Motor neuron (in vitro differentiated cells): ENCODE measurements around the gene PCSK4. TPM values are rescaled to one million over a fixed set of nuclear protein-coding genes. Genes with fewer than 3 reads are reported as not detected.
"Not testable (repeated sequence)": the region's sequence is repeated elsewhere in the genome, so short reads cannot be mapped to it uniquely, and the experiment has no call there.

Experiments used
- ATAC-seq, 8 experiments: fragments of 200-7000 bp; cut with Tn5 transposase; replicated peaks in 6 of 8; 2 replicates each; pipeline ENCODE4 v1.8.0; 2021; ENCODE audit warnings: mild to moderate bottlenecking in 8 of 8, moderate library complexity in 8 of 8
- H3K27ac ChIP-seq, 2 donors: fragments of 250-450 bp; sonication (Bioruptor Pico); 2 replicates each; pipeline ENCODE4 v1.9.0; 2021; ENCODE audit warnings: antibody characterized with exemption in 2 of 2, mild to moderate bottlenecking in 2 of 2, moderate library complexity in 1 of 2
- H3K4me1 ChIP-seq, 2 donors: fragments of 250-450 bp; sonication (Bioruptor Pico); replicated peaks in 1 of 2; 2 replicates each; pipeline ENCODE4 v1.6.1; 2021; ENCODE audit warnings: antibody characterized with exemption in 2 of 2, mild to moderate bottlenecking in 2 of 2, moderate library complexity in 1 of 2
- H3K4me3 ChIP-seq, 5 donors: fragments of 250-450 bp; sonication (Bioruptor Pico); 2 replicates each; pipeline ENCODE4 v1.9.0; 2021; ENCODE audit warnings: antibody characterized with exemption in 5 of 5, mild to moderate bottlenecking in 5 of 5, moderate library complexity in 4 of 5
- WGBS, 10 experiments: fragments of 450-650 bp; shearing (Covaris generic); methylation state at CpG; one replicate each; pipeline ENCODE4 v1.0.0; 2022; 5-methylcytosine and 5-hydroxymethylcytosine counted together
- in situ Hi-C, 9 experiments: fragments of 400-800 bp; cut with MboI; loops; one replicate each; pipeline ENCODE4 v1.15.0; 2021; ENCODE audit warnings: low sequenced_read_pairs in 9 of 9, low pct_unique_long_range_greater_than_20kb in 2 of 9; ENCODE audit not compliant: unreplicated experiment in 9 of 9
- total RNA-seq, 8 experiments: library from RNA; unstranded; fragments of 300-600 nt; gene quantifications; 2 replicates each; pipeline versions ENCODE4 v1.2.3 to v1.2.4, GENCODE V29; 2022

PCSK4 gene
- total RNA-seq, 8 experiments from 2014 or later, result 1.9 to 5.6 (median 4.4) TPM

DNA sequence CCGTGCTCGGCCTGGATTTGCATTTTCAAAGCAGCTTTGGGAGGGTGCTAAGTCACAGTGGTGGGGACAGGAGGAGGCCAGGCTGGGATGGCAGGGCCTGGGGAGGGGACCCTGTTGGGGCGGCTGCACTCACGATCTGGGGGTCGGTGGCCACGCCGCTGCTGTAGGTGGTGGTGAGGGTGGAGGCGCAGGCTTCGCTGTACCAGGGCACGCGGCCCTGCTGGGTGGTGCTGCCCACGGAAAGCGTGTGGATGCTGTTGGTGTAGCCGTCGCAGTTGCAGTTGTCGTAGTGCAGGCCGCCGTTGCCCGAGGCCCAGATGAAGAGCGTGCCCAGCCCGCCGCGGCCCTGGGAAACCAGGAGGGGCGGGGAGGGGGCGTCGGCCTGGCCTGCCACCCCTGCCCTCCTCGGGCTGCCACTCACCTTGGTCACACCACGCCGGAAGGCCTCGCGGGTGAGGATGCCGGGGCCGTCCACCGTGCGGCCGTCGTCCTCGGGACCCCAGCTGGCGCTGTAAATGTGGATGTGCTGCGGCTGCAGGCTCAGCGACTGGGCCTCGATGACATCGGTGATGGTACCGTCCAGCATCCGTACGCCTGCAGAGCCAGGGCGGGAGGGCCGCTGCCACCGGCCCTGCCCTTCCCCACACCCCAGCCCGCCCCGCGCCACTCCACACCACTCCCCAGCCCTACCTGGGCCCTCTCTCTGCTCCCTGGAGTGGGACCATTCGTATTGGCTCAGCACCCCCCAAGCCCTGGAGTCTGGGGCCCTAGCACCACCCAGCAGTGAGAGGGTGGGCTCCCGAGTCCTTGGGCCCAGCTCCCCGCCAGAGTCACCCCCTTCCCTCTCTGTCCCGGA is 3.2 kb downstream of the PCSK4 start:
- Histone ChIP-seq H3K4me1 (peaks cover 7% of the 10 kb centered on the region in 2 donors), H3K27ac (no peak overlapping the region), H3K4me3 (no peak overlapping the region)
- in situ Hi-C loops, result no loop called here
- WGBS, 10 experiments, result no CpG with 5 or more reads among the region's 56 CpGs
- no peak for ATAC-seq

DNA sequence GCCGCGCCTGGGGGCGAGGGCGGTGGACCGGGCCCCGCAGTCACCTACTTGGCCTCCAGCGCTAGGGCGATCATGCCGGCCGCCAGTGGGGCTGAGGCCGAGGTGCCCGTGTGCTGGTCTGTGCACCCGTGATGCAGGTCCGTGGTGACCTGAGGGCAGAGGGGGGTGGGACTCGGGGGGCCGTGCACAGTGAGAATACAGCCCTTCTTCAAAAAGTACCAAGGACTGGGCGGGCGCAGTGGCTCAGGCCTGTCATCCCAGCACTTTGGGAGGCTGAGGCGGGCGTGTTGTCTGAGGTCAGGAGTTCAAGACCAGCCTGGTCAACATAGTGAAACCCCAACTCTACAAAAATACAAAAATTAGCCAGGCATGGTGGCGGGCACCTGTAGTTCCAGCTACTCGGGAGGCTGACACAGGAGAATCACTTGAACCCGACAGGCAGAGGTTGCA is 6.1 kb downstream of the PCSK4 start:
- H3K4me3 ChIP-seq, result no peak overlapping the region
- ATAC-seq, result no peak
- H3K27ac ChIP-seq, result no peak overlapping the region
- 60 to 96% (median 88%) methylated on average over 1 to 5 of the region's 23 CpGs; no CpG with 5 or more reads in 7 of the 10 experiments for WGBS, 10 experiments
- H3K4me1 ChIP-seq, result peaks cover 2 to 4% of the 10 kb centered on the region in 2 donors
- in situ Hi-C loops, result no loop called here

DNA sequence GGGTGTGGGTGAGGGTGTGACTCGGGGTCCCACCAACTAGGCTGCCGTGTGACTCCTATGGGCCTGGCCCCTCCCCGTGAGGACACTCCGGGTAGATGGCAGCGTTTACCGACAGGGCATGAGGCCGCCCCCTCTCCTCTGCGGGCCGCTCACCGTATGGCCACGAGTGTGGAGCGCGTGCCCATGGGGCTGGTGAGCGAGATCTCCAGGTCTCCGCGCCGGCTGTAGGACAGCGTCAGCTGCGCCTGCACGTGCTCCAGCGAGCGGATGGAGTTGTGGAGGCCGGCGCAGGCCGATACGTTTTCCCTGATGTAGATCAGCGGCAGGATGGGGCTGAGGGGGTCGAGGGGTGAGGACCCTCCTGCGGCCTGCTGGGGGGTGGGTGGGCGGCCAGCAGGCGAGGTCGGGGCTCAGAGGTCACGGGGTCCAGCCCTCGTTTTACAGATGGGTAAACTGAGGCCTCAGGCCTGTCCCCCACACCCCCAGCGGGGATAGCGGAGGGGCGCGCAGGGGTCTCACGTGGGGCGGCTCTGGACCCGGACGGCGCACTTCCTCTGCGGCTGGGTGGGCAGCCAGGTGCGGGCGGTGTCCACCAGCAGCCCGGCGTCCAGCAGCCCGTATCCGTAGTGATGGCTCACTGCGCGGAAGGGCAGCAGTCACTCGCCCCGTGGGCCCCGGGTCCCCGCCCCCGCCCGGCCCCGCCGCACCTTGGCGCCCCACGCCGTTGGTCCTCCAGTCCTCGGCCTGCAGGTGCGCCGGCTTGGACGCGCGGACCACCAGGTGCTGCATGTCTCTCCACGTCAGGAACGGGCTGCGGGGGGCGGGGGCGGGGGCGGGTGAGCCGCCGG is 6.8 kb downstream of the PCSK4 start:
- in situ Hi-C loops, result no loop called here
- ATAC-seq, result no peak
- H3K4me1 ChIP-seq, result peaks cover 2 to 4% of the 10 kb centered on the region in 2 donors
- no peak overlapping the region for H3K4me3 ChIP-seq
- H3K27ac ChIP-seq, result no peak overlapping the region
- no CpG with 5 or more reads among the region's 77 CpGs for WGBS, 10 experiments

DNA sequence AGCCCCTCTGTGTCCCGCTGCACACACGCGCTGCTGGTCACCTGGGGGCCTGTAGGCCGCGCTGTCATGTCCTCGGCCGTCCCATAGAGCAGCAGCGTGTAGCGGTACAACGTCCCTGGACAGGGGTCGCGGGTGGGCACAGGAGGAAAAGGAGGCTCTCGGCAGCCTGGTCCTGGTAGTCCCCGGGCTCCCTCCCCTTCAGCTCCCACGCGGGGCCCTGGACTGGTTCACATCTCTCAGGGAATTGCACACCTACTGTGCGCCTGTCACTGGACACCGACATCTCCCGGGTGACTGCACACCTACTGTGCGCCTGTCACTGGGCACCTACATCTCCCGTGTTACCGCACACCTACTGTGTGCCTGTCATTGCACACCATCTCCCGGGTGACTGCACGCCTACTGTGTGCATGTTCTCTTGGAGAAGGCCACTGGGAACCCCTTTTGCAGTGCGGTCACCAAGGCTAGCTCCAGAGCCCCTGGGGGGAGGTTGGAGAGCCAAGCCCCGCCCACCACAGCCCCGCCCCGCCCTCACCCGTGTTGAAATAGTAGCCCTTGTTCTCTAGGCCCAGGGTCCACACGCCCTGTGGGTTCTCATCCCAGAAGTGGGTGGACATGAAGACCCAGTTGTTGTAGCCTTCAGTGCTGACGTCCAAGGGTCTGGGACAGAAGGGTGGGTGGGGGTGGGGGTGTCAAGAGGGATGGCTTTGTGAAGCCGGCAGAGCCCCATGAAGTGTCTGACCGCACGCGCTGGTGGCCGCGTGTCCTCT is 7.6 kb downstream of the PCSK4 start:
- WGBS, 10 experiments, result 50 to 87% (median 85%) methylated on average over 2 to 11 of the region's 37 CpGs; no CpG with 5 or more reads in 6 of the 10 experiments
- no peak for ATAC-seq
- Histone ChIP-seq H3K27ac (no peak overlapping the region), H3K4me1 (peaks cover 5 to 10% of the 10 kb centered on the region in 2 donors), H3K4me3 (no peak overlapping the region)
- in situ Hi-C loops, result no loop called here

DNA sequence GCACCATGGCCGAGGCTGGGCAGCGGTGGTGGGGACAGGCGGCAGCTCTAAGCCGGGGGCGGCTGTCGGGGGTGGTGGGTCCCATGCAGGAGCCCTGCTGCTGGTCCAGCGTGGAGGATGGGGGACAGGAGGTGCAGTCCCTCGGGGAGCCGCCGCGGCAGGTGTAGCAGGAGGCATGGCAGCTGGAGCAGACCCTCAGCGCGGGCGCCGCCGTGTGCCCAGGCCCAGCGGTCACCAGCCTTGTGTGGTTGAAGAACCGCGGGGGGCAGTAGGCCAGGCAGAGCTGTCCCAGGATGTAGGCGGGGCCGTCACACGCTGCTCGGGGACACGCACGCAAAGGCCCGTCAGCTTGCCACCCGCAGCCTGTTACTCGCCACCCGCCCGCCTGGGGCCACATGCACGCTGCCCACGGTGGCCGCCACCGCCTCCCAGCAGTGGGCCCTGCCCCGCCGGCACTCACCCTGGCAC is 8.2 kb downstream of the PCSK4 start:
- Histone ChIP-seq H3K27ac (no peak overlapping the region), H3K4me1 (peaks cover 5 to 10% of the 10 kb centered on the region in 2 donors), H3K4me3 (no peak overlapping the region)
- 68% methylated on average over 5 of the region's 36 CpGs; no CpG with 5 or more reads in 9 of the 10 experiments for WGBS, 10 experiments
- ATAC-seq, result no peak
- in situ Hi-C loops, result no loop called here

DNA sequence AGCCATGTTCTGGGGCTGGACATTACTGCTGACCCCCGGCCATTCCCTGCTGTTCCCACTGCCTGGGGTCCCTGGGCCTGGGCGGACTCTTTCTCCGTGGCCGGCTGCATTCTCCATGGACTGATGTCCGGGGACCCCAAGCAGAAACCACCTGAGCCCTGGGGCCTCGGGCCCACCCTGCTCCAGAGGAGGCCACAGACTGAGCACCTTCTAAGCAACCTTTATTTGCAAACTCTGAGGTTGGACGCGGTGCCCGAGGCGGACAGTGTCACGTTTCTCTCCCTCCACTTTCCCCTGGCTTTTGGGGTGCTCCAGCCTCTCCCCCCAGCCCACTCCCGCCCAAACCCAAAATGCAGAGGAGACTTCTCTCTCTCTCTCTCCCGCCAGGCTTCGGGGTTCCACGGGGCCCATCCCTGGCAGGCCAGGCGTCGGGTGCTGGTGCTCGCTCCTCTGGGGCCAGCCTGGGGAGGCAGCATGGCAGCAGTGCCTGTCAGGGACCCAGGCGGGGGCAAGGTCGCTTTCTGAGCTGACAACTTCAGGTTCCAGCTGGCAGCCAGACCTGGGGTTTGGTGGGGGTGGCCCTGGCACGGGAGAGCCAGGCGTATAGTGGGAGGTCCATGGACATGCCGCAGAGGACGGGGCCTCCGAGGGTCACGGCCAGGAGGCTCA is 8.8 kb downstream of the PCSK4 start:
- H3K4me1 ChIP-seq, result peaks cover 5 to 10% of the 10 kb centered on the region in 2 donors
- ATAC-seq, result no peak
- no peak overlapping the region for H3K4me3 ChIP-seq
- in situ Hi-C loops, result no loop called here
- no peak overlapping the region for H3K27ac ChIP-seq
- WGBS, 10 experiments, result 60 to 100% (median 79%) methylated on average over 1 to 10 of the region's 26 CpGs; no CpG with 5 or more reads in 4 of the 10 experiments

DNA sequence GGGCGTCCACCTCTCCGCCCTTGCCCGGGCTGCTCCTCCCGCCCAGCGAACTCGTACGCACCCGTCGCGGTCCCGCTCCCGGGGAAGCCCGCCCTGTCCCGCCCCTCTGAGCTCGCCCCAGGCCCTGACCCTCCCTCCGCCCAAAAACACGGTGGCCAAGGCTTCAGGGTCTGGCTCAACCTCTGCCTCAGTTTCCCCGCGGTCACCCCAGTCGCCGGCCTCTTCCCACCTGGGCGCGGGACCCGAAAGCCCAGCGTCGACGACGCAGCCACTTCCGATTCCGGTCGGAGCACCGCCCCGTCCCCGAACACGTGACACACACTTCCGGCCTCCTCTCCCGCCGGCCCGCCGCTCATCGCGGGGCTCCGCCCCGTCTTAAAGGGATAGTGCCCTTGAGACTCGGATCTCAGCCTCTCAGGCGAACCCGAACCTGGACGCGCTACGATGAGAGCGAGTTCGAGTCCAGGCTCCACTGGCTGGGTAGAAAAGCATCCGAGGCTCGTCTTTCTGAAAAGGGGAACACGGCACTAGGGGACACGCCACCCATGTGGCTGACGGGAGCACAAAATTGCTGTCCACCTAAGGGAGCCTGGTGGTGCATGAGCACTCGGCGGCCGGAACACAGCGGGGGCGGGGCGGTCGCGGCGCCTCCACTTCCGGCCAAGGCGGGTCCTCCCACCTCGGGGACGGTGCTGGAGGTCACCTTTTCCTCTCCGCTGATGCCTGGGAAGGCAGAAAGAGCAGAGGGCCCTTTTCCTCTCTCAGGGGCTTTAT is 11.0 kb downstream of the PCSK4 start, which contains the start of gene C19orf25:
Gene C19orf25, minus strand, starts transcription at position 282 of the 774 bp plus-strand sequence. CDS start 312 bp downstream, outside the sequence.
- Histone ChIP-seq H3K4me3 (peak within 1 kb of the TSS; percentile 43 to 77 (median 63)), H3K27ac (peak within 1 kb of the TSS; percentile 82 to 93), H3K4me1 (peaks cover 5 to 10% of the 10 kb centered on the region in 2 donors)
- in situ Hi-C loops, result no loop called here
- peak; percentile 88 to 98 (median 91) for ATAC-seq
- 0 to 11% (median 3%) methylated on average over 4 to 9 of the region's 71 CpGs; no CpG with 5 or more reads in 6 of the 10 experiments for WGBS, 10 experiments

DNA sequence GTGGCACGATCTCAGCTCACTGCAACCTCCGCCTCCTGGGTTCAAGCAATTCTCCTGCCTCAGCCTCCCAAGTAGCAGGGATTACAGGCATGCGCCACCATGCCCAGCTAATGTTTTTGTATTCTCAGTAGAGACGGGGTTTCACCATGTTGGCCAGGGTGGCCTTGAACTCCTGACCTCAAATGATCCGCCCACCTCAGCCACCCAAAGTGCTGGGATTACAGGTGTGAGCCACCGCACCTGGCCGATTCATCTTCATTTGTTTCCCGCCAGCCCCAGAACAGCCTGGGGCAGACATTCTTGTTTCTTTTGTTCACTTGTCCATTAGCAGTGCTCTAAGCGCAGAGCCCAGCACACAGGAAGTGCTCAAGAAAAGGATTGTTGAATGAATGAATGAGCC is 13.1 kb downstream of the PCSK4 start:
- H3K27ac ChIP-seq, ATAC-seq, in situ Hi-C loops, H3K4me3 ChIP-seq: not testable (repeated sequence)
- H3K4me1 ChIP-seq, result peaks cover 18 to 21% of the 10 kb centered on the region in 2 donors
- 70 to 100% (median 91%) methylated on average over 1 to 4 of the region's 9 CpGs; no CpG with 5 or more reads in 3 of the 10 experiments for WGBS, 10 experiments

DNA sequence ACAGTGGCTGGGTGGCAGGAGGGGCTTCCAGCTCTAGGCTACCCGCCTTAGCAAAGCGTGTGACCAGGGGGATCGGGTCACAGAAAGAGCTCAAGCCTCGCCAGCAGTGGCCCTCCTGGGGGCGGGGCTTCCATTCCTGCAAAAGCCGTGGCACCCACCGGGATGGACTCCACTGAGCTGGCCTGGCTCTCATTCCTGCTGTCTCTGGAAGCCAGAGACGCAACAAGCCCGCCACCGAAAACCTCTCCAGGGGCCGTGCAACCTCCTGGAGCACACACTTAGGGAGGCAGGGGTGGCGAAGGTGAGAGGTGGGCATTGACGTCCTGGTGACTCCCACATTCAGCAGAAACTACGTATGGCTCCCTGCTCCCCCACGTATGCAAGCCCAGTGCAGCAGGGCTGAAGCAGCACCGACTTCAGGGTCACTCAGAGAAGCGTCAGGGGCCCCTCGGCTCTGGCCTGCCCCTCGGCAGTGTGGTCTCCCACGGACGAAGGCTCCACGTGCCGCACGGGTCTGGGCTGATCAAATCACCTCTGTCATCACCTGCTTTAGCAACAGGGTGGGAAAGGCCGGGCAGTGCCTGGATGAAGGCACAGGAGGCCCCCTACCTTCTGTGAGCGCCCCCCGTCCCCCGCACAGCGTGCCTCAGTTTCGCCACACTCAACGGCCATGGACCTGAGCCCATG is 14.3 kb downstream of the PCSK4 start:
- ATAC-seq, result no peak
- in situ Hi-C loops, result no loop called here

DNA sequence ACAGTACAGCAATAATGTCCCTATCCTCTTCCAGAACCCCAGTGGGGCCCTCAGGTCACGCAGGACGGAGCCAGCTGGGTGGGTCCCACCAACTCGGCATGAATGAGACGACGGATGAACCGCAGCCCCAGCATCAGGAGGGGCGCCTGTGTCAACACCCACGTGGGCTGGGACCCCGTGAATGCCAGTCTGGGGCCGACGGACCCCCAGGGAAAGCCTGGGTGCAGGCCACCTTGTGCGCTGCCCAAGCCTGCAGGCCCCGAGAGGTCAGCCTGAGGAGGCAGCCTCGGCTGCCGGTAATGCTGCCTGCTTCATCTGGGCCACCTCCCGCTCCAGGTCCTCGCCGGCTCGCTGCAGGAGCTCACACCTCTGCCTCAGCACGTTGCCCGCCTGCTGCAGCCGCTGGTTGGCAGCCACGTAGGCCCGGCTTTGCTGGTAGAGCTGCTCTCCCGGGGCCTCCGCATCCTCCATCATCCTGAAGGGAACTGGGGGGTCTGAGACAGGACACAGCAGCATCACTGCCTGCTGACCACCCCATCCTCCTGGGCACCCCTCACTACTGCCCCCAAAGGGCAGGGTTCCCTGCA is 15.3 kb downstream of the PCSK4 start:
- no peak for ATAC-seq
- 80 to 100% (median 100%) methylated on average over 1 to 3 of the region's 26 CpGs; no CpG with 5 or more reads in 7 of the 10 experiments for WGBS, 10 experiments
- Histone ChIP-seq H3K4me3 (no peak overlapping the region), H3K4me1 (peaks cover 38 to 43% of the 10 kb centered on the region in 2 donors), H3K27ac (no peak overlapping the region)
- in situ Hi-C loops, result no loop called here

More for the DNA sequence above, 14.3 kb downstream of the PCSK4 start:
- WGBS, 10 experiments, result 82 to 100% (median 96%) methylated on average over 1 to 17 of the region's 31 CpGs; no CpG with 5 or more reads in 2 of the 10 experiments
- Histone ChIP-seq H3K27ac (no peak overlapping the region), H3K4me3 (no peak overlapping the region), H3K4me1 (peaks cover 30 to 33% of the 10 kb centered on the region in 2 donors)
